Astrocyte (in vitro differentiated cells and primary cell): ENCODE measurements around the gene MOSMO. TPM values are rescaled to one million over a fixed set of nuclear protein-coding genes. Genes with fewer than 3 reads are reported as not detected.

Source experiments
- DNase-seq: peaks from one replicate; pipeline ENCODE4 v3.0.0-alpha.2; 2010; ENCODE audit warnings: low read depth
- FAIRE-seq: peaks from 2 replicates; lab custom pipeline; 2011; peaks lifted over from hg19 to GRCh38; lab: Jason Lieb, UNC
- H2AFZ ChIP-seq: 2 replicates; pipeline ENCODE4 v1.6.0; 2012; ENCODE audit warnings: low read depth, low read length, inconsistent platforms
- H3K27ac ChIP-seq: 2 replicates; pipeline ENCODE4 v1.5.1; 2011; ENCODE audit warnings: low read depth, low read length, inconsistent platforms
- H3K27me3 ChIP-seq: 2 replicates; pipeline ENCODE4 v1.6.0; 2011; ENCODE audit warnings: low read length, inconsistent platforms; ENCODE audit not compliant: insufficient read depth
- H3K36me3 ChIP-seq: 2 replicates; pipeline ENCODE4 v1.5.1; 2011; ENCODE audit warnings: low read length, inconsistent platforms; ENCODE audit not compliant: insufficient read depth
- H3K4me1 ChIP-seq: 2 replicates; pipeline ENCODE4 v1.5.1; 2011; ENCODE audit warnings: low read length, inconsistent platforms; ENCODE audit not compliant: insufficient read depth
- H3K4me2 ChIP-seq: 2 replicates; pipeline ENCODE4 v1.6.0; 2012; ENCODE audit warnings: low read length, inconsistent platforms
- H3K4me3 ChIP-seq: 2 replicates; pipeline ENCODE4 v1.5.1; 2011; ENCODE audit warnings: low read depth, mild to moderate bottlenecking, low read length, inconsistent platforms; ENCODE audit not compliant: insufficient read depth
- H3K79me2 ChIP-seq: 2 replicates; pipeline ENCODE4 v1.6.0; 2012; ENCODE audit warnings: mild to moderate bottlenecking, low read length, inconsistent platforms; ENCODE audit not compliant: insufficient read depth
- H3K9ac ChIP-seq: 2 replicates; pipeline ENCODE4 v1.6.0; 2012; ENCODE audit warnings: mild to moderate bottlenecking, low read length, inconsistent platforms
- H3K9me3 ChIP-seq: 2 replicates; pipeline ENCODE4 v1.5.1; 2012; ENCODE audit warnings: low read depth, mild to moderate bottlenecking, low read length, inconsistent platforms; ENCODE audit not compliant: insufficient read depth
- H4K20me1 ChIP-seq: 2 replicates; pipeline ENCODE4 v1.6.0; 2012; ENCODE audit warnings: low read length, inconsistent platforms; ENCODE audit not compliant: insufficient read depth
- H3K27ac Mint-ChIP-seq: one replicate; pipeline ENCODE4 v1.8.0; 2021; ENCODE audit warnings: mild to moderate bottlenecking, mixed read lengths; ENCODE audit not compliant: unreplicated experiment
- H3K27me3 Mint-ChIP-seq: one replicate; pipeline ENCODE4 v1.8.0; 2021; ENCODE audit warnings: low read depth, mixed read lengths; ENCODE audit not compliant: unreplicated experiment
- H3K36me3 Mint-ChIP-seq: one replicate; pipeline ENCODE4 v1.8.0; 2021; ENCODE audit warnings: low read depth, mixed read lengths; ENCODE audit not compliant: unreplicated experiment
- H3K4me1 Mint-ChIP-seq: one replicate; pipeline ENCODE4 v1.8.0; 2021; ENCODE audit warnings: low read depth, mixed read lengths; ENCODE audit not compliant: unreplicated experiment
- H3K4me3 Mint-ChIP-seq: one replicate; pipeline ENCODE4 v1.8.0; 2021; ENCODE audit warnings: mild to moderate bottlenecking, moderate library complexity, mixed read lengths; ENCODE audit not compliant: unreplicated experiment
- H3K9me3 Mint-ChIP-seq: one replicate; pipeline ENCODE4 v1.8.0; 2021; ENCODE audit warnings: mild to moderate bottlenecking, mixed read lengths; ENCODE audit not compliant: unreplicated experiment
- EZH2 ChIP-seq: IDR thresholded peaks from 2 replicates; pipeline ENCODE4 v1.6.1; 2012; ENCODE audit warnings: mild to moderate bottlenecking, low read length, inconsistent platforms; ENCODE audit not compliant: insufficient read depth
- total RNA-seq: library from RNA; stranded (reverse); gene quantifications from 2 replicates; pipeline ENCODE4 v1.2.1, GENCODE V29; 2021
- TF ChIP-seq, protein P1 (sequence below): IDR thresholded peaks from 2 replicates; pipeline ENCODE4 v1.5.1; 2011; ENCODE audit warnings: low read depth, mild to moderate bottlenecking, inconsistent platforms, low read length, moderate library complexity; ENCODE audit not compliant: insufficient read depth

Gene MOSMO
- total RNA-seq, 1 donor from 2014 or later, result 11.5 TPM

GRCh38 chr16:22130528-22130927 is 122.6 kb downstream of the MOSMO start:
- Histone ChIP-seq H3K79me2 (no peaks in the 10 kb centered on the region), H3K4me2 (no peak overlapping the region), H4K20me1 (no peaks in the 10 kb centered on the region), H3K4me1 (no peaks in the 10 kb centered on the region), H3K9me3 (no peaks in the 10 kb centered on the region), H3K36me3 (no peaks in the 10 kb centered on the region), H3K9ac (no peak overlapping the region), H2AFZ (no peak overlapping the region), H3K4me3 (no peak overlapping the region), H3K27ac (no peak overlapping the region), H3K27me3 (no peaks in the 10 kb centered on the region)
- no peak for TF ChIP-seq EZH2
- TF ChIP-seq, protein P1, sequence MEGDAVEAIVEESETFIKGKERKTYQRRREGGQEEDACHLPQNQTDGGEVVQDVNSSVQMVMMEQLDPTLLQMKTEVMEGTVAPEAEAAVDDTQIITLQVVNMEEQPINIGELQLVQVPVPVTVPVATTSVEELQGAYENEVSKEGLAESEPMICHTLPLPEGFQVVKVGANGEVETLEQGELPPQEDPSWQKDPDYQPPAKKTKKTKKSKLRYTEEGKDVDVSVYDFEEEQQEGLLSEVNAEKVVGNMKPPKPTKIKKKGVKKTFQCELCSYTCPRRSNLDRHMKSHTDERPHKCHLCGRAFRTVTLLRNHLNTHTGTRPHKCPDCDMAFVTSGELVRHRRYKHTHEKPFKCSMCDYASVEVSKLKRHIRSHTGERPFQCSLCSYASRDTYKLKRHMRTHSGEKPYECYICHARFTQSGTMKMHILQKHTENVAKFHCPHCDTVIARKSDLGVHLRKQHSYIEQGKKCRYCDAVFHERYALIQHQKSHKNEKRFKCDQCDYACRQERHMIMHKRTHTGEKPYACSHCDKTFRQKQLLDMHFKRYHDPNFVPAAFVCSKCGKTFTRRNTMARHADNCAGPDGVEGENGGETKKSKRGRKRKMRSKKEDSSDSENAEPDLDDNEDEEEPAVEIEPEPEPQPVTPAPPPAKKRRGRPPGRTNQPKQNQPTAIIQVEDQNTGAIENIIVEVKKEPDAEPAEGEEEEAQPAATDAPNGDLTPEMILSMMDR, result no peak
- Mint-ChIP-seq H3K9me3 (peaks cover 14% of the 10 kb centered on the region), H3K27ac (no peak overlapping the region), H3K4me1 (no peaks in the 10 kb centered on the region), H3K4me3 (no peak overlapping the region), H3K36me3 (no peaks in the 10 kb centered on the region), H3K27me3 (peaks cover 24% of the 10 kb centered on the region)
- DNase-seq, result no peak
- FAIRE-seq, result no peak

- Histone ChIP-seq H3K9ac (no peak overlapping the region), H2AFZ (no peak overlapping the region), H3K4me3 (no peak overlapping the region), H3K4me1 (no peaks in the 10 kb centered on the region), H3K36me3 (no peaks in the 10 kb centered on the region), H4K20me1 (no peaks in the 10 kb centered on the region), H3K27me3 (peaks cover 2% of the 10 kb centered on the region), H3K79me2 (no peaks in the 10 kb centered on the region), H3K27ac (no peak overlapping the region), H3K9me3 (no peaks in the 10 kb centered on the region), H3K4me2 (no peak overlapping the region)
- FAIRE-seq (no peak), DNase-seq (no peak)
- Mint-ChIP-seq H3K27me3 (peaks cover 32% of the 10 kb centered on the region), H3K9me3 (peaks cover 11% of the 10 kb centered on the region), H3K4me3 (no peak overlapping the region), H3K36me3 (no peaks in the 10 kb centered on the region), H3K27ac (no peak overlapping the region), H3K4me1 (no peaks in the 10 kb centered on the region)
- TF ChIP-seq, protein P1, result no peak
- TF ChIP-seq EZH2, result no peak
Measured at GRCh38 chr16:22132801-22133200, 124.9 kb downstream of the MOSMO start.

Other genes with a start within 250 kb of the MOSMO start
- gene NPIPB4, start 150.4 kb upstream of the MOSMO start, total RNA-seq, result 98.2 and 118 TPM in 2 replicates
- gene UQCRC2, start 54.8 kb upstream of the MOSMO start, total RNA-seq, result 169 and 179 TPM in 2 replicates
- not detected in 2 replicates for gene PDZD9, start 7.0 kb upstream of the MOSMO start, total RNA-seq
- gene VWA3A, start 84.4 kb downstream of the MOSMO start, total RNA-seq, result not detected in 2 replicates
- gene SDR42E2, start 154.4 kb downstream of the MOSMO start, total RNA-seq, result not detected in 2 replicates
- gene EEF2K, start 198.2 kb downstream of the MOSMO start, total RNA-seq, result 20.9 and 24.4 TPM in 2 replicates